Fibroblast of lung (primary cell): ENCODE data around the gene DDOST. TPM values are rescaled to one million over a fixed set of nuclear protein-coding genes. Genes with fewer than 3 reads are reported as not detected.

ENCODE experiments used
- DNase-seq, 2 donors: peaks; one replicate each; pipeline versions ENCODE4 v3.0.0 to v3.0.0-alpha.2; 2010; ENCODE audit warnings: low read depth in 2 of 2
- H2AFZ ChIP-seq: 2 replicates; pipeline ENCODE4 v1.5.1; 2012; ENCODE audit warnings: low read length, control low read depth, inconsistent platforms
- H3K27ac ChIP-seq: 2 replicates; pipeline ENCODE4 v1.5.1; 2011; ENCODE audit warnings: low read length, control low read depth; ENCODE audit not compliant: insufficient read depth
- H3K27me3 ChIP-seq: 2 replicates; pipeline ENCODE4 v1.5.1; 2011; ENCODE audit warnings: mild to moderate bottlenecking, low read length; ENCODE audit not compliant: control insufficient read depth, insufficient read depth
- H3K36me3 ChIP-seq: 2 replicates; pipeline ENCODE4 v1.5.1; 2011; ENCODE audit warnings: low read length; ENCODE audit not compliant: control insufficient read depth, insufficient read depth
- H3K4me1 ChIP-seq: 2 replicates; pipeline ENCODE4 v1.5.1; 2011; ENCODE audit warnings: low read length; ENCODE audit not compliant: control insufficient read depth, insufficient read depth; ENCODE audit errors: extremely low read depth
- H3K4me2 ChIP-seq: 2 replicates; pipeline ENCODE4 v1.5.1; 2011; ENCODE audit warnings: low read length, control low read depth; ENCODE audit not compliant: insufficient read depth; ENCODE audit errors: extremely low read depth
- H3K4me3 ChIP-seq, 4 experiments: fragments of 200-600 bp in 1 of 4; sonication (generic) in 1 of 4; replicated peaks in 1 of 4; 2 replicates each; pipeline ENCODE4 v1.5.1; 2011 to 2016; ENCODE audit warnings: low read length in 4 of 4, low read depth in 3 of 4, mild to moderate bottlenecking in 3 of 4, control low read depth in 2 of 4, inconsistent platforms in 1 of 4, mixed read lengths in 1 of 4; ENCODE audit not compliant: insufficient read depth in 1 of 4; ENCODE audit errors: control extremely low read depth in 1 of 4
- H3K79me2 ChIP-seq: 2 replicates; pipeline ENCODE4 v1.5.1; 2012; ENCODE audit warnings: mild to moderate bottlenecking, low read length, inconsistent platforms; ENCODE audit not compliant: control insufficient read depth, insufficient read depth
- H3K9ac ChIP-seq: 2 replicates; pipeline ENCODE4 v1.5.1; 2011; ENCODE audit warnings: mild to moderate bottlenecking, low read length, control low read depth; ENCODE audit not compliant: insufficient read depth
- H3K9me3 ChIP-seq: 2 replicates; pipeline ENCODE4 v1.5.1; 2012; ENCODE audit warnings: low read depth, low read length; ENCODE audit not compliant: control insufficient read depth, insufficient read depth
- H4K20me1 ChIP-seq: 2 replicates; pipeline ENCODE4 v1.5.1; 2011; ENCODE audit warnings: low read length; ENCODE audit not compliant: control insufficient read depth, insufficient read depth; ENCODE audit errors: extremely low read depth
- CTCF ChIP-seq, 2 donors: IDR thresholded peaks in 1 of 2; conservative IDR thresholded peaks in 1 of 2; 1 replicate in 1 of 2; 2 replicates in 1 of 2; pipeline ENCODE4 v1.5.1; 2011 to 2012; ENCODE audit warnings: low read length in 2 of 2, control low read depth in 1 of 2, inconsistent platforms in 1 of 2, low read depth in 1 of 2, mild to moderate bottlenecking in 1 of 2
- EZH2 ChIP-seq: IDR thresholded peaks from 2 replicates; pipeline ENCODE4 v1.5.1; 2012; ENCODE audit warnings: low read length, control low read depth, mild to moderate bottlenecking; ENCODE audit errors: missing control alignments
- polyA plus RNA-seq, 2 donors: library from polyadenylated mRNA; depleted of rRNA in 1 of 2; stranded (reverse) in 1 of 2; unstranded in 1 of 2; fragments of >200 nt; gene quantifications; 2 replicates each; pipeline ENCODE4 v1.2.1, GENCODE V29; 2011 to 2012; ENCODE audit warnings: missing spikeins in 1 of 2
- total RNA-seq: library from RNA; depleted of rRNA; stranded (reverse); fragments of >200 nt; gene quantifications from 2 replicates; pipeline ENCODE4 v1.2.1, GENCODE V29; 2014

Gene DDOST
- total and polyA plus RNA-seq, 2 donors (not counting 1 experiment from before 2014, with no cell fraction given): 319 to 372 TPM

DNA sequence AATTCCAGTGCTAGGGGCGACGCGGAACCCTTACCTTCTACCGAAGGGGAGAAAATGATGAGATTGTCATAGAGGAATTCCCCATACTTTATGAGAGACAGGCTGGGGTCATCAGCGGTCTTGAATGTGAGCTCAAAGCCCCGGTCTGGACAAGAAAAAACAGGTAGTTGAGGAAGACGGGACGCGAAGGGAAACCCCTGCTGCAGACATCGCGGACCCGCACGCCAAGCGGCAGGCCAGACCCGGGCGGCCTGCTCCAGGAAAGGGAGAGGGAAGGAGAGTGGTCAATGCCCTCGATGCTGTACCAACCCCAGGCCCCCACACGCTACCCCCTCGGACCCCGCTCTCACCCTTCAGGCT lies 342 bp downstream of the DDOST start:
- Histone ChIP-seq H3K27me3 (no peaks in the 10 kb centered on the region), H3K27ac (peak overlapping the region; percentile 57), H3K4me2 (peak overlapping the region; percentile 90), H3K4me1 (no peaks in the 10 kb centered on the region), H2AFZ (peak overlapping the region; percentile 64), H3K79me2 (peaks cover 31% of the 10 kb centered on the region), H3K4me3 (peak overlapping the region; percentile 48 to 92 (median 77)), H3K9me3 (no peaks in the 10 kb centered on the region), H4K20me1 (no peaks in the 10 kb centered on the region), H3K9ac (peak overlapping the region; percentile 75), H3K36me3 (peaks cover 15% of the 10 kb centered on the region)
- DNase-seq: peak in 1 of 2 donors; percentile 1
- TF ChIP-seq CTCF (conservative IDR thresholded peaks at IDR 0.05 in 1 of 2, IDR thresholded peaks at IDR 0.05 in 1 of 2; ENCODE audit: low read depth in 1 of 2, low read length in 2 of 2) (no peak), EZH2 (no peak)

DNA sequence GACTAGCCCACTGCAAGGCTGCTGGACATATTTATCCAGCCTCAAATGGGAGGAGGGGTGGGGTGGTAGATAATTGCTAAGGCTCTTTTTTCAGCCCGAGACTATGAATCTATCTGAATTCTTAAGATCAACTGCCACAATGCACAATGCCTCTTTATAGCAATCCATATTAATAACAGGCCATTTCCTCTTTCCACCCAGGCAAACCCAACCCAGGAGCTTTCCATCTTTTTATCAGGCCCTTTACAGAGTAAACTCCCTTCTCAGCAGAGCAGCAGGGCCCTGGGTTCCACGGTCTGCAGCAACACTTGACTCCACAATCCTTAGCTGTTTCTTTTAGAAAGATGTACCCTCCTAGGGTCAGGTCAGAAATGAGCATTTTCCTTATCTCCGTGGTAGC lies 806 bp downstream of the DDOST start:
- H3K27me3 ChIP-seq: no peaks in the 10 kb centered on the region
- H3K36me3 ChIP-seq: peaks cover 15% of the 10 kb centered on the region
- DNase-seq: no peak
- H3K4me2 ChIP-seq: peak overlapping the region; percentile 90
- H3K9ac ChIP-seq: peak overlapping the region; percentile 75
- peak overlapping the region; percentile 57 for H3K27ac ChIP-seq
- no peak overlapping the region for H2AFZ ChIP-seq
- TF ChIP-seq CTCF (conservative IDR thresholded peaks at IDR 0.05 in 1 of 2, IDR thresholded peaks at IDR 0.05 in 1 of 2; ENCODE audit: low read depth in 1 of 2, low read length in 2 of 2) (no peak), EZH2 (no peak)
- no peaks in the 10 kb centered on the region for H3K4me1 ChIP-seq
- peaks cover 31% of the 10 kb centered on the region for H3K79me2 ChIP-seq
- no peaks in the 10 kb centered on the region for H4K20me1 ChIP-seq
- H3K4me3 ChIP-seq: peak overlapping the region; percentile 48 to 92 (median 77)
- no peaks in the 10 kb centered on the region for H3K9me3 ChIP-seq

GRCh38 chr1:20658166-20658915 lies 2.8 kb downstream of the DDOST start:
- peaks cover 31% of the 10 kb centered on the region for H3K79me2 ChIP-seq
- no peak for TF ChIP-seq EZH2
- TF ChIP-seq CTCF (conservative IDR thresholded peaks at IDR 0.05 in 1 of 2, IDR thresholded peaks at IDR 0.05 in 1 of 2; ENCODE audit: low read depth in 1 of 2, low read length in 2 of 2): no peak
- H3K36me3 ChIP-seq: peaks cover 19% of the 10 kb centered on the region
- no peak overlapping the region for H2AFZ ChIP-seq
- H3K27me3 ChIP-seq: no peaks in the 10 kb centered on the region
- no peaks in the 10 kb centered on the region for H3K9me3 ChIP-seq
- H3K27ac ChIP-seq: no peak overlapping the region
- H3K9ac ChIP-seq: no peak overlapping the region
- DNase-seq: no peak
- H4K20me1 ChIP-seq: no peaks in the 10 kb centered on the region
- H3K4me1 ChIP-seq: no peaks in the 10 kb centered on the region
- no peak overlapping the region for H3K4me3 ChIP-seq
- H3K4me2 ChIP-seq: no peak overlapping the region
